HCT116 (cell line): Measurements from ENCODE around the gene KCNC4. TPM values are rescaled to one million over a fixed set of nuclear protein-coding genes. Genes with fewer than 3 reads are reported as not detected.

Experiments used
- ATAC-seq: fragments of 200-7000 bp; cut with Tn5 transposase; 2 replicates; pipeline ENCODE4 v1.9.1; 2020; ENCODE audit warnings: mild to moderate bottlenecking, moderate library complexity
- BruUV-seq: library from RNA; stranded (reverse); fragments of 400-500 nt; replicated peaks from 2 replicates; lab custom pipeline; 2021; lab: Mats Ljungman, UMichigan
- CTCF ChIA-PET: fragments of 300-600 bp; sonication (Branson Sonifier 250); formaldehyde crosslinking; loops from one replicate; lab custom pipeline; 2021; ENCODE audit warnings: antibody characterized with exemption; lab: Charles Lee
- POLR2A ChIA-PET: fragments of 300-600, 350-600 bp; sonication (Branson Sonifier 250); formaldehyde crosslinking; loops from one replicate; lab custom pipeline; 2021; ENCODE audit warnings: antibody characterized with exemption; lab: Charles Lee
- RAD21 ChIA-PET, 2 experiments: fragments of 300-600 bp; sonication (Branson Sonifier 250); formaldehyde crosslinking; loops; one replicate each; lab custom pipeline; 2023; ENCODE audit warnings: low total read pairs in 2 of 2; ENCODE audit not compliant: uncharacterized antibody in 2 of 2, unreplicated experiment in 2 of 2, low non-redundant PET in 1 of 2; lab: Charles Lee
- DNase-seq: peaks from one replicate; pipeline ENCODE4 v3.0.0-alpha.2; 2010; ENCODE audit warnings: low read depth, low spot score
- H2AFZ ChIP-seq: fragments of 200-600 bp; shearing (Covaris generic), sonication (generic); 2 replicates; pipeline ENCODE4 v1.6.1; 2017; ENCODE audit warnings: low read depth, mixed run types, mixed read lengths, antibody characterized with exemption, low read length; ENCODE audit not compliant: poor library complexity, severe bottlenecking
- H3K27ac ChIP-seq: 2 replicates; pipeline ENCODE4 v1.5.1; 2012; ENCODE audit warnings: low read depth, low read length
- H3K27me3 ChIP-seq: fragments of 200-600 bp; sonication (generic); 2 replicates; pipeline ENCODE4 v1.6.1; 2016; ENCODE audit warnings: mixed run types, low read length, mixed read lengths; ENCODE audit not compliant: insufficient read depth
- H3K36me3 ChIP-seq, 2 experiments: fragments of 200-500 bp in 1 of 2; fragments of 200-600 bp in 1 of 2; sonication (Bioruptor generic) in 1 of 2; sonication (generic) in 1 of 2; 2 replicates each; pipeline versions ENCODE4 v1.5.1 to v1.6.1; 2014 to 2016; ENCODE audit warnings: low read length in 2 of 2, inconsistent platforms in 1 of 2, mixed read lengths in 1 of 2, mixed run types in 1 of 2; ENCODE audit not compliant: insufficient read depth in 2 of 2, control insufficient read depth in 1 of 2
- H3K4me1 ChIP-seq, 2 experiments: fragments of 200-600 bp in 1 of 2; sonication (generic) in 1 of 2; 2 replicates each; pipeline versions ENCODE4 v1.5.1 to v1.6.1; 2012 to 2017; ENCODE audit warnings: low read length in 2 of 2, inconsistent platforms in 1 of 2, mild to moderate bottlenecking in 1 of 2, mixed read lengths in 1 of 2, mixed run types in 1 of 2, moderate library complexity in 1 of 2; ENCODE audit not compliant: insufficient read depth in 2 of 2, control insufficient read depth in 1 of 2
- H3K4me2 ChIP-seq: fragments of 200-600 bp; sonication (generic); 2 replicates; pipeline ENCODE4 v1.6.1; 2017; ENCODE audit warnings: mixed run types, low read length, mixed read lengths
- H3K4me3 ChIP-seq, 2 experiments: fragments of 200-600 bp in 1 of 2; sonication (generic) in 1 of 2; replicated peaks in 1 of 2; 2 replicates each; pipeline ENCODE4 v1.5.1; 2011 to 2016; ENCODE audit warnings: low read length in 2 of 2, control low read depth in 1 of 2, low read depth in 1 of 2, mild to moderate bottlenecking in 1 of 2, mixed read lengths in 1 of 2, mixed run types in 1 of 2
- H3K79me2 ChIP-seq: fragments of 200-600 bp; sonication (generic); 2 replicates; pipeline ENCODE4 v1.6.1; 2017; ENCODE audit warnings: mild to moderate bottlenecking, mixed run types, low read length, moderate library complexity, mixed read lengths; ENCODE audit not compliant: insufficient read depth
- H3K9ac ChIP-seq: fragments of 200-600 bp; sonication (generic); 2 replicates; pipeline ENCODE4 v1.6.1; 2016; ENCODE audit warnings: low read length, mixed read lengths
- H3K9me2 ChIP-seq: fragments of 200-600 bp; sonication (generic), shearing (Covaris generic); 2 replicates; pipeline ENCODE4 v1.6.1; 2017; ENCODE audit warnings: mixed run types, mild to moderate bottlenecking, moderate library complexity; ENCODE audit not compliant: insufficient read depth
- H3K9me3 ChIP-seq, 2 experiments: fragments of 200-500 bp in 1 of 2; fragments of 200-600 bp in 1 of 2; sonication (Bioruptor generic) in 1 of 2; sonication (generic) in 1 of 2; 2 replicates each; pipeline ENCODE4 v1.6.1; 2014 to 2017; ENCODE audit warnings: low read length in 2 of 2, mixed read lengths in 2 of 2, inconsistent platforms in 1 of 2, low read depth in 1 of 2, mild to moderate bottlenecking in 1 of 2, mixed run types in 1 of 2, moderate library complexity in 1 of 2; ENCODE audit not compliant: control insufficient read depth in 1 of 2, insufficient read depth in 1 of 2
- H4K20me1 ChIP-seq: fragments of 200-600 bp; sonication (generic), shearing (Covaris generic); 2 replicates; pipeline ENCODE4 v1.6.1; 2017; ENCODE audit warnings: mixed run types, mild to moderate bottlenecking, moderate library complexity; ENCODE audit not compliant: insufficient read depth
- EZH2 ChIP-seq: fragments of 200-600 bp; sonication (generic); IDR thresholded peaks from 2 replicates; pipeline ENCODE4 v1.6.1; 2017; ENCODE audit warnings: antibody characterized with exemption, mixed run types
- EZH2phosphoT487 ChIP-seq: fragments of 200-600 bp; IDR thresholded peaks from 2 replicates; pipeline ENCODE4 v1.6.1; 2018; ENCODE audit warnings: antibody characterized with exemption, borderline replicate concordance
- JUND ChIP-seq: IDR thresholded peaks from 2 replicates; pipeline ENCODE4 v1.6.1; 2012
- POLR2A ChIP-seq: IDR thresholded peaks from 2 replicates; pipeline ENCODE4 v1.7.0; 2011; ENCODE audit warnings: borderline replicate concordance; ENCODE audit not compliant: insufficient read depth, insufficient read length; ENCODE audit errors: extremely low read depth
- POLR2AphosphoS5 ChIP-seq: IDR thresholded peaks from 2 replicates; pipeline ENCODE4 v1.6.1; 2011; ENCODE audit warnings: mild to moderate bottlenecking, low read depth, low read length, moderate library complexity
- RAD21 ChIP-seq: IDR thresholded peaks from 2 replicates; pipeline ENCODE4 v1.6.1; 2012; ENCODE audit warnings: low read depth, mild to moderate bottlenecking
- SIN3A ChIP-seq: IDR thresholded peaks from 2 replicates; pipeline ENCODE4 v1.6.1; 2012; ENCODE audit warnings: low read depth
- SP1 ChIP-seq: IDR thresholded peaks from 2 replicates; pipeline ENCODE4 v1.6.1; 2012; ENCODE audit warnings: low read depth
- YY1 ChIP-seq: IDR thresholded peaks from 2 replicates; pipeline ENCODE4 v1.6.1; 2011; ENCODE audit warnings: low read length, low read depth, moderate library complexity, mild to moderate bottlenecking; ENCODE audit not compliant: insufficient replicate concordance; ENCODE audit errors: extremely low read depth
- ZBTB33 ChIP-seq: IDR thresholded peaks from 2 replicates; pipeline ENCODE4 v1.6.1; 2011; ENCODE audit warnings: mild to moderate bottlenecking, low read length, moderate library complexity; ENCODE audit not compliant: insufficient replicate concordance; ENCODE audit errors: extremely low read depth
- intact Hi-C: fragments of 100-400 bp; cut with micrococcal nuclease; formaldehyde crosslinking; loops from 2 replicates; pipeline ENCODE4 v1.10.0; 2022
- total RNA-seq: library from RNA; stranded (reverse); gene quantifications from one replicate; pipeline ENCODE4 v1.2.1, GENCODE V29; 2021; ENCODE audit not compliant: unreplicated experiment

The KCNC4 gene
- total RNA-seq, 1 experiment from 2014 or later: 13.0 TPM

- Histone ChIP-seq H3K4me1 (peaks cover 0 to 19% of the 10 kb centered on the region in 2 experiments; a peak in 2 of 4 replicates), H3K27ac (no peak overlapping the region), H2AFZ (no peak overlapping the region), H3K36me3 (no peaks in the 10 kb centered on the region), H3K9me3 (no peaks in the 10 kb centered on the region), H3K79me2 (no peaks in the 10 kb centered on the region)
- no peak for ATAC-seq
- ChIA-PET CTCF (no interaction called here), RAD21 (no interaction called here)
- TF ChIP-seq SP1 (no peak), POLR2AphosphoS5 (no peak), RAD21 (no peak), JUND (no peak), SIN3A (no peak), ZBTB33 (no peak), EZH2phosphoT487 (no peak), YY1 (no peak), EZH2 (no peak), POLR2A (no peak)
- TF ChIP-seq, all 23 proteins: peak for 0
- no peak for DNase-seq
- H3K9ac ChIP-seq: no peak overlapping the region
- no peaks in the 10 kb centered on the region for H4K20me1 ChIP-seq
- POLR2A ChIA-PET: no interaction called here
- no peaks in the 10 kb centered on the region for H3K27me3 ChIP-seq
- intact Hi-C loops: no loop called here
- BruUV-seq: no TSS peak
- H3K9me2 ChIP-seq: no peaks in the 10 kb centered on the region
- H3K4me3 ChIP-seq: no peak overlapping the region
- no peak overlapping the region for H3K4me2 ChIP-seq
Observed at GRCh38 chr1:110230381-110231199, 20.5 kb downstream of the KCNC4 start.
